H1 (cell line): ENCODE measurements around the gene NUP210. TPM values are rescaled to one million over a fixed set of nuclear protein-coding genes. Genes with fewer than 3 reads are reported as not detected.

ENCODE experiments used
- CTCF ChIA-PET: fragments of 300-600 bp; sonication (Branson Sonifier 250); formaldehyde crosslinking; loops from one replicate; lab custom pipeline; 2021; ENCODE audit not compliant: partially characterized antibody; lab: Charles Lee
- POLR2A ChIA-PET: fragments of 300-600 bp; sonication (Branson Sonifier 250); formaldehyde crosslinking; loops from one replicate; lab custom pipeline; 2021; ENCODE audit warnings: inconsistent platforms; ENCODE audit not compliant: partially characterized antibody; lab: Charles Lee
- DNase-seq, 2 experiments: peaks; one replicate each; pipeline versions ENCODE4 v3.0.0 to v3.0.0-alpha.2; 2010 to 2022; ENCODE audit warnings: low spot score in 2 of 2, low read depth in 1 of 2, mixed read lengths in 1 of 2
- FAIRE-seq: peaks from 2 replicates; lab custom pipeline; 2011; peaks lifted over from hg19 to GRCh38; lab: Jason Lieb, UNC
- H2AFZ ChIP-seq: 2 replicates; pipeline ENCODE4 v1.8.1; 2012; ENCODE audit warnings: low read length, inconsistent platforms
- H2AK5ac ChIP-seq: 2 replicates; pipeline ENCODE4 v1.6.1; 2013; ENCODE audit warnings: low read depth, low read length
- H2BK120ac ChIP-seq: replicated peaks from 2 replicates; pipeline ENCODE3; 2013; ENCODE audit warnings: low read depth, low read length, inconsistent platforms
- H2BK12ac ChIP-seq: 2 replicates; pipeline ENCODE4 v1.6.1; 2013; ENCODE audit warnings: low read depth, low read length
- H2BK15ac ChIP-seq: 2 replicates; pipeline ENCODE4 v1.6.1; 2013; ENCODE audit warnings: low read length
- H2BK20ac ChIP-seq: 2 replicates; pipeline ENCODE4 v1.6.1; 2013; ENCODE audit warnings: low read length
- H2BK5ac ChIP-seq: 2 replicates; pipeline ENCODE4 v1.6.1; 2013; ENCODE audit warnings: low read depth, low read length
- H3K14ac ChIP-seq: 2 replicates; pipeline ENCODE4 v1.6.1; 2013; ENCODE audit warnings: inconsistent platforms; ENCODE audit not compliant: insufficient read length
- H3K18ac ChIP-seq: 2 replicates; pipeline ENCODE4 v1.6.1; 2013; ENCODE audit warnings: low read length; ENCODE audit errors: extremely low read depth
- H3K23ac ChIP-seq: 2 replicates; pipeline ENCODE4 v1.6.1; 2013; ENCODE audit warnings: inconsistent platforms; ENCODE audit not compliant: insufficient read length
- H3K23me2 ChIP-seq: 2 replicates; pipeline ENCODE4 v1.6.1; 2013; ENCODE audit warnings: low read depth, low read length
- H3K27ac ChIP-seq: 2 replicates; pipeline ENCODE4 v1.6.1; 2011; ENCODE audit warnings: low read depth, low read length, inconsistent platforms
- H3K27me3 ChIP-seq, 4 experiments: replicated peaks in 1 of 4; 1 replicate in 1 of 4; 2 replicates in 3 of 4; pipeline versions ENCODE4 v1.6.1 to v1.8.1; 2011 to 2013; ENCODE audit warnings: low read length in 3 of 4, mild to moderate bottlenecking in 3 of 4, inconsistent platforms in 2 of 4, mixed read lengths in 2 of 4, moderate library complexity in 1 of 4; ENCODE audit not compliant: control insufficient read depth in 3 of 4, insufficient read depth in 3 of 4; ENCODE audit errors: extremely low read depth in 1 of 4
- H3K36me3 ChIP-seq, 4 experiments: 2 replicates each; pipeline versions ENCODE4 v1.6.1 to v1.8.1; 2011 to 2013; ENCODE audit warnings: mild to moderate bottlenecking in 4 of 4, low read length in 3 of 4, moderate library complexity in 2 of 4, control low read depth in 1 of 4, inconsistent platforms in 1 of 4; ENCODE audit not compliant: insufficient read depth in 4 of 4, control insufficient read depth in 2 of 4
- H3K4ac ChIP-seq: replicated peaks from 2 replicates; pipeline ENCODE3; 2013; ENCODE audit warnings: low read length, low read depth, mixed read lengths, inconsistent platforms; ENCODE audit not compliant: insufficient read length
- H3K4me1 ChIP-seq, 4 experiments: replicated peaks in 1 of 4; 1 replicate in 1 of 4; 2 replicates in 3 of 4; pipeline versions ENCODE4 v1.6.1 to v1.8.1; 2011 to 2013; ENCODE audit warnings: low read length in 3 of 4, inconsistent platforms in 2 of 4, mixed read lengths in 1 of 4; ENCODE audit not compliant: insufficient read depth in 4 of 4, control insufficient read depth in 3 of 4
- H3K4me2 ChIP-seq, 2 experiments: 2 replicates each; pipeline versions ENCODE4 v1.6.1 to v1.8.1; 2011 to 2013; ENCODE audit warnings: low read depth in 2 of 2, low read length in 2 of 2, control low read depth in 1 of 2, inconsistent platforms in 1 of 2, mild to moderate bottlenecking in 1 of 2; ENCODE audit not compliant: insufficient read depth in 1 of 2
- H3K4me3 ChIP-seq, 4 experiments: fragments of 200-600, 300-600 bp in 1 of 4; sonication (generic), shearing (Covaris generic), sonication (Bioruptor Twin) in 1 of 4; 2 replicates each; pipeline versions ENCODE4 v1.5.1 to v1.8.1; 2011 to 2016; ENCODE audit warnings: low read length in 4 of 4, low read depth in 3 of 4, control low read depth in 2 of 4, inconsistent platforms in 2 of 4, mild to moderate bottlenecking in 2 of 4, mixed read lengths in 1 of 4, moderate library complexity in 1 of 4; ENCODE audit not compliant: insufficient read depth in 2 of 4; ENCODE audit errors: extremely low read depth in 1 of 4
- H3K56ac ChIP-seq: replicated peaks from 2 replicates; pipeline ENCODE3; 2013; ENCODE audit warnings: low read depth, mild to moderate bottlenecking, mixed read lengths, low read length, inconsistent platforms; ENCODE audit not compliant: insufficient read length
- H3K79me1 ChIP-seq: 2 replicates; pipeline ENCODE4 v1.6.1; 2013; ENCODE audit warnings: low read depth, low read length, control low read depth
- H3K79me2 ChIP-seq, 2 experiments: 2 replicates each; pipeline versions ENCODE4 v1.6.1 to v1.8.1; 2012 to 2013; ENCODE audit warnings: low read length in 2 of 2, mild to moderate bottlenecking in 2 of 2, inconsistent platforms in 1 of 2; ENCODE audit not compliant: insufficient read depth in 2 of 2, control insufficient read depth in 1 of 2
- H3K9ac ChIP-seq, 4 experiments: replicated peaks in 1 of 4; 1 replicate in 1 of 4; 2 replicates in 3 of 4; pipeline versions ENCODE4 v1.6.1 to v1.8.1; 2011 to 2013; ENCODE audit warnings: low read depth in 3 of 4, low read length in 3 of 4, control low read depth in 2 of 4, mild to moderate bottlenecking in 2 of 4, moderate library complexity in 2 of 4, inconsistent platforms in 1 of 4; ENCODE audit errors: extremely low read depth in 1 of 4
- H3K9me3 ChIP-seq, 2 experiments: 2 replicates each; pipeline versions ENCODE4 v1.6.1 to v1.8.1; 2012 to 2013; ENCODE audit warnings: mild to moderate bottlenecking in 2 of 2, moderate library complexity in 2 of 2, control low read depth in 1 of 2, inconsistent platforms in 1 of 2, low read depth in 1 of 2, low read length in 1 of 2, mixed read lengths in 1 of 2; ENCODE audit not compliant: insufficient read depth in 2 of 2
- H4K20me1 ChIP-seq, 2 experiments: replicated peaks in 1 of 2; 2 replicates each; pipeline versions ENCODE3 to v1.8.1; 2011 to 2013; ENCODE audit warnings: inconsistent platforms in 2 of 2, low read length in 2 of 2, mild to moderate bottlenecking in 1 of 2; ENCODE audit not compliant: insufficient read depth in 2 of 2, control insufficient read depth in 1 of 2
- H4K5ac ChIP-seq: 2 replicates; pipeline ENCODE4 v1.6.1; 2013; ENCODE audit warnings: low read length, low read depth, mixed read lengths, inconsistent platforms; ENCODE audit not compliant: insufficient read length
- H4K8ac ChIP-seq: 2 replicates; pipeline ENCODE4 v1.8.0; 2013; ENCODE audit warnings: mild to moderate bottlenecking, moderate library complexity, low read length, inconsistent platforms; ENCODE audit not compliant: insufficient read depth; ENCODE audit errors: extremely low read depth
- H4K91ac ChIP-seq: replicated peaks from 2 replicates; pipeline ENCODE3; 2013; ENCODE audit warnings: low read length, mixed read lengths, inconsistent platforms; ENCODE audit not compliant: insufficient read length
- ATF2 ChIP-seq: IDR thresholded peaks from 2 replicates; pipeline ENCODE4 v1.6.1; 2012; ENCODE audit warnings: low read length, inconsistent platforms
- BCL11A ChIP-seq, 2 experiments: IDR thresholded peaks; one replicate each; pipeline ENCODE4 v1.6.1; 2011; ENCODE audit warnings: low read depth in 2 of 2, low read length in 2 of 2, mild to moderate bottlenecking in 2 of 2
- EZH2 ChIP-seq: fragments of 200-600 bp; sonication (generic); IDR thresholded peaks from 2 replicates; pipeline ENCODE4 v1.7.1; 2012; ENCODE audit warnings: low read depth, mild to moderate bottlenecking, moderate library complexity, low read length, inconsistent platforms; ENCODE audit not compliant: severe bottlenecking
- FOSL1 ChIP-seq: IDR thresholded peaks from 2 replicates; pipeline ENCODE4 v1.6.1; 2011; ENCODE audit warnings: mild to moderate bottlenecking, low read depth, low read length, moderate library complexity; ENCODE audit not compliant: insufficient read depth
- GTF2F1 ChIP-seq: IDR thresholded peaks from 2 replicates; pipeline ENCODE4 v1.6.1; 2012; ENCODE audit warnings: low read depth, low read length, improper control_type of control experiment, borderline replicate concordance
- JUND ChIP-seq: IDR thresholded peaks from 2 replicates; pipeline ENCODE4 v1.6.1; 2011; ENCODE audit warnings: mild to moderate bottlenecking, improper control_type of control experiment, low read length
- NRF1 ChIP-seq: IDR thresholded peaks from 2 replicates; pipeline ENCODE4 v1.6.1; 2011; ENCODE audit warnings: mild to moderate bottlenecking, low read depth, low read length, improper control_type of control experiment
- SAP30 ChIP-seq: fragments of 300-600 bp; sonication (generic); IDR thresholded peaks from 2 replicates; pipeline ENCODE4 v1.7.1; 2012; ENCODE audit warnings: low read length, moderate library complexity, mild to moderate bottlenecking, inconsistent platforms; ENCODE audit not compliant: insufficient read depth, insufficient replicate concordance
- SRF ChIP-seq: IDR thresholded peaks from 2 replicates; pipeline ENCODE4 v1.6.1; 2011; ENCODE audit warnings: mild to moderate bottlenecking, low read depth, low read length, moderate library complexity
- TEAD4 ChIP-seq: IDR thresholded peaks from 2 replicates; pipeline ENCODE4 v1.6.1; 2012; ENCODE audit warnings: low read depth, low read length, inconsistent platforms, mixed read lengths
- ZNF274 ChIP-seq: IDR thresholded peaks from 2 replicates; pipeline ENCODE4 v1.7.0; 2012; ENCODE audit warnings: low read length, borderline replicate concordance; ENCODE audit errors: extremely low read depth
- WGBS, 2 experiments: shearing (Covaris generic) in 1 of 2; methylation state at CpG; one replicate each; pipeline versions ENCODE4 v1.1.6 to v1.1.7; 2013 to 2015; ENCODE audit warnings: low lambda C conversion rate in 2 of 2, mixed read lengths in 2 of 2, inconsistent platforms in 1 of 2, low coverage in 1 of 2, missing lambda C conversion rate in 1 of 2; ENCODE audit not compliant: insufficient replicate concordance in 2 of 2, insufficient coverage in 1 of 2, insufficient read length in 1 of 2; ENCODE audit errors: extremely low coverage in 1 of 2, missing lambda C conversion rate in 1 of 2; 5-methylcytosine and 5-hydroxymethylcytosine counted together
- polyA plus RNA-seq, 7 experiments: library from polyadenylated mRNA; depleted of rRNA in 3 of 7; stranded (reverse) in 5 of 7; unstranded in 2 of 7; fragments of >200 nt in 5 of 7; fragments of 200-250 nt in 2 of 7; gene quantifications; 1 replicate in 5 of 7; 2 replicates in 1 of 7; 4 replicates in 1 of 7; pipeline versions ENCODE4 v1.2.1 to v1.2.3, GENCODE V29; 2011 to 2013; ENCODE audit warnings: missing spikeins in 2 of 7, mixed read lengths in 2 of 7
- total RNA-seq: library from RNA; stranded (reverse); fragmentation: NEBNext Ultra II Directional; extraction: Animal tissue kit (Norgen Biotek cat#: 25700); gene quantifications from 2 replicates; pipeline ENCODE4 v1.2.1, GENCODE V29; 2021

NUP210 gene
- total and polyA plus RNA-seq, 2 of the 8 experiments (the other 6 are each of a cell fraction or from before 2014, with no cell fraction given), result 51.0 to 53.7 TPM

DNA sequence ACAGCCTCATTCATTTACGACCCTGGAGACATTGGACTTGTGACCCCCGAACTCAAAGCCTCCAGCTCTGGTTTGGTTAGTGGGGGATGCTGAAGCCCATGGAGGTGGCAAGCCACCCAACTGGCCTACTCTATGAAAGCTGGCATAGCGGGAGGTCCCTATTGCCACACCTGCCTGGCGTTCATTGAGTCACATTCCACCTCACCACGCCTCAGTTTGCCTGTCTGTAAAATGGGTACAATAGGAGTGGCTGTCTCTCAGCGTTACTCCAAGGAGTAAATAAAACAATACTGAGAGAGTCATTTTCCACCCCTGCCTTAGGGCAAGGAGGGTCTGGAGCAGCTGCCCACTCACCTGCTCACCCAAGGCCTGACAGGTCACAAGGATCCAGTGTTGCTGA, 60.2 kb downstream of the NUP210 start:
- 89% methylated on average over 6 of the region's 6 CpGs; no CpG with 5 or more reads in 1 of the 2 experiments for WGBS, 2 experiments
- no peak for FAIRE-seq
- no peak overlapping the region for H4K8ac ChIP-seq
- no peak overlapping the region for H3K23ac ChIP-seq
- no peak overlapping the region for H2BK15ac ChIP-seq
- H3K4me1 ChIP-seq, result peaks cover 1 to 4% (median 3%) of the 10 kb centered on the region in 4 experiments
- no peak for DNase-seq
- no peak overlapping the region for H3K27ac ChIP-seq
- peaks cover 0 to 3% of the 10 kb centered on the region in 2 experiments for H4K20me1 ChIP-seq
- no peaks in the 10 kb centered on the region for H3K9me3 ChIP-seq
- H3K56ac ChIP-seq, result no peak overlapping the region
- peaks cover 4% of the 10 kb centered on the region; the same call in 1 of the 2 replicates for H3K79me1 ChIP-seq
- ChIA-PET CTCF (interaction anchor here (0.8 to 7.5 kb wide), 2 partner anchors 10 to 15 kb away, joined by 3 to 99 read pairs; no protein-coding TSS in a partner anchor), POLR2A (interaction anchor here (0.7 kb wide), 1 partner anchor 10 kb away, joined by 3 read pairs; no protein-coding TSS in a partner anchor)
- H3K4me3 ChIP-seq, result no peak overlapping the region
- H3K14ac ChIP-seq, result no peak overlapping the region
- no peak overlapping the region for H2BK12ac ChIP-seq
- no peaks in the 10 kb centered on the region for H3K23me2 ChIP-seq
- H3K4me2 ChIP-seq, result no peak overlapping the region
- no peak overlapping the region for H3K18ac ChIP-seq
- no peak overlapping the region for H4K91ac ChIP-seq
- H2BK120ac ChIP-seq, result no peak overlapping the region
- H2AK5ac ChIP-seq, result no peak overlapping the region
- no peak overlapping the region for H2BK5ac ChIP-seq
- H2BK20ac ChIP-seq, result no peak overlapping the region
- H3K36me3 ChIP-seq, result peaks cover 11 to 32% (median 30%) of the 10 kb centered on the region in 4 experiments; a peak in 7 of 8 replicates
- H4K5ac ChIP-seq, result no peak overlapping the region
- no peak overlapping the region for H3K4ac ChIP-seq
- no peaks in the 10 kb centered on the region for H3K79me2 ChIP-seq
- no peak overlapping the region for H2AFZ ChIP-seq
- H3K27me3 ChIP-seq, result no peaks in the 10 kb centered on the region; a peak in 1 of 7 replicates
- H3K9ac ChIP-seq, result no peak overlapping the region
- no peak for TF ChIP-seq NRF1
- TF ChIP-seq ZNF274, result no peak
- no peak for TF ChIP-seq BCL11A (IDR thresholded peaks at IDR 0.05; ENCODE audit: low read depth in 2 of 2, low read length in 2 of 2)
- TF ChIP-seq EZH2, result no peak
- no peak for TF ChIP-seq FOSL1
- no peak for TF ChIP-seq JUND
- no peak for TF ChIP-seq SAP30
- no peak for TF ChIP-seq ATF2
- no peak for TF ChIP-seq SRF
- TF ChIP-seq GTF2F1, result no peak
- no peak for TF ChIP-seq TEAD4
